GM12878 (cell line): ENCODE results near the gene CCNYL1. TPM values are rescaled to one million over a fixed set of nuclear protein-coding genes. Genes with fewer than 3 reads are reported as not detected.

Source experiments
- ATAC-seq: fragments of 200-7000 bp; cut with Tn5 transposase; 3 replicates; pipeline ENCODE4 v1.9.1; 2020; ENCODE audit warnings: mild to moderate bottlenecking, moderate library complexity
- BruUV-seq: library from RNA; stranded (reverse); fragments of 400-500 nt; replicated peaks from 2 replicates; lab custom pipeline; 2021; lab: Mats Ljungman, UMichigan
- CTCF ChIA-PET: fragments of 300-600 bp; sonication (Branson Sonifier 250); formaldehyde crosslinking; extraction: SDS; loops from one replicate; lab custom pipeline; 2021; ENCODE audit warnings: inconsistent platforms; lab: Yijun Ruan, JAX
- POLR2A ChIA-PET: fragments of 350-600 bp; formaldehyde crosslinking; extraction: SDS; loops from one replicate; lab custom pipeline; 2021; ENCODE audit warnings: inconsistent platforms; lab: Charles Lee
- RAD21 ChIA-PET: fragments of 300-600 bp; sonication (Branson Sonifier 250); formaldehyde crosslinking; loops from one replicate; lab custom pipeline; 2023; ENCODE audit warnings: antibody characterized with exemption; ENCODE audit not compliant: unreplicated experiment; lab: Charles Lee
- SMC1A ChIA-PET: fragments of 300-600 bp; sonication (Branson Sonifier 250); formaldehyde crosslinking; loops from one replicate; lab custom pipeline; 2023; ENCODE audit not compliant: unreplicated experiment, uncharacterized antibody; lab: Charles Lee
- DNase-seq: peaks from one replicate; pipeline ENCODE4 v3.0.0-alpha.2; 2011; ENCODE audit warnings: low read depth, low spot score
- FAIRE-seq: peaks from 3 replicates; lab custom pipeline; 2011; peaks lifted over from hg19 to GRCh38; lab: Jason Lieb, UNC
- H2AFZ ChIP-seq: 2 replicates; pipeline ENCODE4 v1.6.0; 2011; ENCODE audit warnings: low read depth, low read length, control low read depth; ENCODE audit not compliant: control insufficient read depth
- H3K27ac ChIP-seq: 2 replicates; pipeline ENCODE4 v1.5.1; 2011; ENCODE audit warnings: control low read depth; ENCODE audit not compliant: control insufficient read depth, insufficient read depth
- H3K27me3 ChIP-seq, 2 experiments: replicated peaks in 1 of 2; 2 replicates each; pipeline versions ENCODE4 v1.6.0 to v1.6.1; 2011; ENCODE audit warnings: low read length in 1 of 2; ENCODE audit not compliant: control insufficient read depth in 2 of 2, insufficient read depth in 2 of 2
- H3K36me3 ChIP-seq, 2 experiments: 2 replicates each; pipeline ENCODE4 v1.5.1; 2011; ENCODE audit warnings: low read length in 1 of 2; ENCODE audit not compliant: control insufficient read depth in 2 of 2, insufficient read depth in 2 of 2
- H3K4me1 ChIP-seq: 2 replicates; pipeline ENCODE4 v1.6.1; 2011; ENCODE audit warnings: mild to moderate bottlenecking, low read length, moderate library complexity, mixed read lengths; ENCODE audit not compliant: control insufficient read depth, insufficient read depth
- H3K4me2 ChIP-seq: 2 replicates; pipeline ENCODE4 v1.6.0; 2011; ENCODE audit warnings: control low read depth; ENCODE audit not compliant: control insufficient read depth, insufficient read depth
- H3K4me3 ChIP-seq: fragments of 200-600 bp; sonication (generic); 2 replicates; pipeline ENCODE4 v1.5.1; 2016
- H3K79me2 ChIP-seq: 2 replicates; pipeline ENCODE4 v1.6.0; 2011; ENCODE audit warnings: low read length; ENCODE audit not compliant: control insufficient read depth, insufficient read depth
- H3K9ac ChIP-seq: 2 replicates; pipeline ENCODE4 v1.8.0; 2011; ENCODE audit warnings: low read length, control low read depth, mixed read lengths; ENCODE audit not compliant: control insufficient read depth, insufficient read depth
- H3K9me3 ChIP-seq: replicated peaks from 3 replicates; pipeline ENCODE4 v1.5.1; 2011; ENCODE audit warnings: mild to moderate bottlenecking, low read length; ENCODE audit not compliant: control insufficient read depth, insufficient read depth
- H4K20me1 ChIP-seq: 2 replicates; pipeline ENCODE4 v1.6.0; 2011; ENCODE audit not compliant: control insufficient read depth, insufficient read depth
- EED ChIP-seq: sonication (generic); IDR thresholded peaks from 2 replicates; pipeline ENCODE4 v1.6.1; 2016; ENCODE audit warnings: antibody characterized with exemption, low read depth
- FOXM1 ChIP-seq: IDR thresholded peaks from 2 replicates; pipeline ENCODE4 v1.6.1; 2012; ENCODE audit warnings: low read depth, mild to moderate bottlenecking, inconsistent platforms, low read length, moderate library complexity
- GATAD2B ChIP-seq: fragments of 450-650 bp; conservative IDR thresholded peaks from 2 replicates; pipeline ENCODE4 v1.6.1; 2017; ENCODE audit warnings: low read depth, mild to moderate bottlenecking, moderate library complexity
- IRF4 ChIP-seq: IDR thresholded peaks from 2 replicates; pipeline ENCODE4 v1.6.1; 2011; ENCODE audit warnings: low read depth, low read length
- MTA2 ChIP-seq: fragments of 450-650 bp; IDR thresholded peaks from 2 replicates; pipeline ENCODE4 v1.6.1; 2016; ENCODE audit warnings: low read depth, mild to moderate bottlenecking, moderate library complexity
- NKRF ChIP-seq: fragments of 450-650 bp; conservative IDR thresholded peaks from 2 replicates; pipeline ENCODE4 v1.6.1; 2017; ENCODE audit warnings: mild to moderate bottlenecking, moderate library complexity
- PKNOX1 ChIP-seq: fragments of 450-650 bp; IDR thresholded peaks from 2 replicates; pipeline ENCODE4 v1.6.1; 2016; ENCODE audit warnings: mild to moderate bottlenecking
- RAD21 ChIP-seq: IDR thresholded peaks from 2 replicates; pipeline ENCODE4 v1.6.1; 2011; ENCODE audit warnings: mild to moderate bottlenecking, low read depth, low read length, moderate library complexity; ENCODE audit not compliant: insufficient read depth
- SMARCA5 ChIP-seq: fragments of 450-650 bp; IDR thresholded peaks from 2 replicates; pipeline ENCODE4 v1.6.1; 2017; ENCODE audit warnings: mild to moderate bottlenecking
- SPI1 ChIP-seq: IDR thresholded peaks from 2 replicates; pipeline ENCODE4 v1.6.1; 2011; ENCODE audit warnings: low read depth, mild to moderate bottlenecking, low read length, moderate library complexity, borderline replicate concordance; ENCODE audit not compliant: insufficient read depth
- TCF7 ChIP-seq: IDR thresholded peaks from 2 replicates; pipeline ENCODE4 v1.6.1; 2014; ENCODE audit warnings: antibody characterized with exemption, borderline replicate concordance
- USF2 ChIP-seq: IDR thresholded peaks from 2 replicates; pipeline ENCODE4 v1.6.1; 2011; ENCODE audit warnings: low read depth, low read length, improper control_type of control experiment, borderline replicate concordance
- ZNF24 ChIP-seq: fragments of 450-650 bp; IDR thresholded peaks from 2 replicates; pipeline ENCODE4 v1.6.1; 2017; ENCODE audit warnings: antibody characterized with exemption, mild to moderate bottlenecking
- WGBS: methylation state at CpG from one replicate; pipeline ENCODE4 v1.1.6; 2016; ENCODE audit warnings: low lambda C conversion rate; ENCODE audit not compliant: insufficient replicate concordance, insufficient coverage; ENCODE audit errors: missing lambda C conversion rate; 5-methylcytosine and 5-hydroxymethylcytosine counted together
- in situ Hi-C: fragments of 300-500 bp; cut with MboI; formaldehyde crosslinking; loops from 9 replicates; pipeline ENCODE4 v1.14.3; 2018; ENCODE audit warnings: mixed read lengths
- intact Hi-C: fragments of 100-400 bp; cut with micrococcal nuclease; formaldehyde crosslinking; loops from one replicate; pipeline ENCODE4 v1.14.2; 2022; ENCODE audit not compliant: unreplicated experiment
- polyA plus RNA-seq, 11 experiments: library from polyadenylated mRNA; depleted of rRNA in 4 of 11; unstranded in 6 of 11; stranded (reverse) in 5 of 11; fragments of >200 nt; fragmentation: Nextera tagmentation in 4 of 11; fragmentation: Illumina TruSeq in 1 of 11; extraction: Ambion mirVana in 4 of 11; extraction: Trizol in 1 of 11; gene quantifications; 1 replicate in 1 of 11; 2 replicates in 10 of 11; pipeline versions ENCODE4 v1.2.1 to v1.2.3, GENCODE V29; 2011 to 2016; ENCODE audit warnings: inconsistent platforms in 2 of 11, missing spikeins in 2 of 11, low read depth in 1 of 11
- total RNA-seq, 4 experiments: library from RNA; depleted of rRNA in 3 of 4; stranded (reverse); fragments of >200 nt in 3 of 4; fragmentation: Illumina TruSeq in 1 of 4; extraction: Trizol in 1 of 4; gene quantifications; 2 replicates each; pipeline versions ENCODE4 v1.2.1 to v1.2.3, GENCODE V29; 2013 to 2021
- TF ChIP-seq, protein P1 (sequence below): IDR thresholded peaks from 2 replicates; pipeline ENCODE4 v1.6.1; 2012; ENCODE audit warnings: low read depth, low read length, improper control_type of control experiment
- TF ChIP-seq, protein P2 (sequence below): fragments of 450-650 bp; IDR thresholded peaks from 2 replicates; pipeline ENCODE4 v1.6.1; 2018; ENCODE audit warnings: mild to moderate bottlenecking, low read depth, moderate library complexity; ENCODE audit not compliant: partially characterized antibody

Gene CCNYL1
- total and polyA plus RNA-seq, 10 of the 15 experiments (the other 5 are each of a cell fraction or from before 2014, with no cell fraction given) = 1.8 to 12.3 (median 5.9) TPM

GRCh38 chr2:207783514-207783913 lies 72.1 kb downstream of the CCNYL1 start:
- RAD21 ChIA-PET = no interaction called here
- intact Hi-C loops = no loop called here
- no peaks in the 10 kb centered on the region for H3K9me3 ChIP-seq
- H3K4me1 ChIP-seq = no peaks in the 10 kb centered on the region
- TF ChIP-seq GATAD2B (no peak), TCF7 (peak; percentile 86), PKNOX1 (no peak), USF2 (no peak), SPI1 (peak; percentile 76), RAD21 (no peak), FOXM1 (no peak), NKRF (no peak), ZNF24 (no peak), IRF4 (0 out of 2 replicates have a peak, but pooled peaks have one; percentile 17), MTA2 (no peak), SMARCA5 (no peak), EED (0 out of 2 replicates have a peak, but pooled peaks have one; percentile 26)
- TF ChIP-seq, protein P1, sequence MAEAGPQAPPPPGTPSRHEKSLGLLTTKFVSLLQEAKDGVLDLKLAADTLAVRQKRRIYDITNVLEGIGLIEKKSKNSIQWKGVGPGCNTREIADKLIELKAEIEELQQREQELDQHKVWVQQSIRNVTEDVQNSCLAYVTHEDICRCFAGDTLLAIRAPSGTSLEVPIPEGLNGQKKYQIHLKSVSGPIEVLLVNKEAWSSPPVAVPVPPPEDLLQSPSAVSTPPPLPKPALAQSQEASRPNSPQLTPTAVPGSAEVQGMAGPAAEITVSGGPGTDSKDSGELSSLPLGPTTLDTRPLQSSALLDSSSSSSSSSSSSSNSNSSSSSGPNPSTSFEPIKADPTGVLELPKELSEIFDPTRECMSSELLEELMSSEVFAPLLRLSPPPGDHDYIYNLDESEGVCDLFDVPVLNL = no peak
- TF ChIP-seq, protein P2, sequence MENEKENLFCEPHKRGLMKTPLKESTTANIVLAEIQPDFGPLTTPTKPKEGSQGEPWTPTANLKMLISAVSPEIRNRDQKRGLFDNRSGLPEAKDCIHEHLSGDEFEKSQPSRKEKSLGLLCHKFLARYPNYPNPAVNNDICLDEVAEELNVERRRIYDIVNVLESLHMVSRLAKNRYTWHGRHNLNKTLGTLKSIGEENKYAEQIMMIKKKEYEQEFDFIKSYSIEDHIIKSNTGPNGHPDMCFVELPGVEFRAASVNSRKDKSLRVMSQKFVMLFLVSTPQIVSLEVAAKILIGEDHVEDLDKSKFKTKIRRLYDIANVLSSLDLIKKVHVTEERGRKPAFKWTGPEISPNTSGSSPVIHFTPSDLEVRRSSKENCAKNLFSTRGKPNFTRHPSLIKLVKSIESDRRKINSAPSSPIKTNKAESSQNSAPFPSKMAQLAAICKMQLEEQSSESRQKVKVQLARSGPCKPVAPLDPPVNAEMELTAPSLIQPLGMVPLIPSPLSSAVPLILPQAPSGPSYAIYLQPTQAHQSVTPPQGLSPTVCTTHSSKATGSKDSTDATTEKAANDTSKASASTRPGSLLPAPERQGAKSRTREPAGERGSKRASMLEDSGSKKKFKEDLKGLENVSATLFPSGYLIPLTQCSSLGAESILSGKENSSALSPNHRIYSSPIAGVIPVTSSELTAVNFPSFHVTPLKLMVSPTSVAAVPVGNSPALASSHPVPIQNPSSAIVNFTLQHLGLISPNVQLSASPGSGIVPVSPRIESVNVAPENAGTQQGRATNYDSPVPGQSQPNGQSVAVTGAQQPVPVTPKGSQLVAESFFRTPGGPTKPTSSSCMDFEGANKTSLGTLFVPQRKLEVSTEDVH = no peak
- no TSS peak for BruUV-seq
- WGBS = 0% methylated on average over 2 of the region's 2 CpGs
- H3K4me3 ChIP-seq = no peak overlapping the region
- no peak overlapping the region for H3K27ac ChIP-seq
- no peak overlapping the region for H2AFZ ChIP-seq
- no peaks in the 10 kb centered on the region for H4K20me1 ChIP-seq
- CTCF ChIA-PET = interaction anchor here (0.6 to 1.6 kb wide), 5 partner anchors 9 to 373 kb away, joined by 3 to 5 read pairs (median 3); no protein-coding TSS in a partner anchor
- no peaks in the 10 kb centered on the region; a peak in 2 of 4 replicates for H3K27me3 ChIP-seq
- peak; percentile 56; the same call in 2 of the 3 replicates for ATAC-seq
- in situ Hi-C loops = no loop called here
- no peaks in the 10 kb centered on the region for H3K36me3 ChIP-seq
- FAIRE-seq = no peak
- SMC1A ChIA-PET = interaction anchor here (0.6 to 1.6 kb wide), 6 partner anchors 9 to 192 kb away, joined by 3 to 4 read pairs (median 3); no protein-coding TSS in a partner anchor
- no peak overlapping the region for H3K9ac ChIP-seq
- no peak for DNase-seq
- POLR2A ChIA-PET = interaction anchor here (0.9 kb wide), 1 partner anchor 13 kb away, joined by 9 read pairs; the partner anchor contains the start of gene FZD5
- no peaks in the 10 kb centered on the region for H3K79me2 ChIP-seq
- H3K4me2 ChIP-seq = no peak overlapping the region
